SU-DHL-6 (cell line): ENCODE measurements around the gene SNTG2.
"Not testable (repeated sequence)": the region's sequence is repeated elsewhere in the genome, so short reads cannot be mapped to it uniquely, and the experiment has no call there.

Experiments
- EZH2phosphoT487 ChIP-seq: fragments of 200-600 bp; sonication (generic), shearing (Covaris generic); conservative IDR thresholded peaks from 2 replicates; pipeline ENCODE4 v1.6.1; 2018; ENCODE audit warnings: mild to moderate bottlenecking, antibody characterized with exemption, low read length, moderate library complexity, mixed read lengths
- TF ChIP-seq, protein P1 (sequence below): fragments of 200-600 bp; sonication (generic); IDR thresholded peaks from one replicate; pipeline ENCODE4 v1.5.1; 2017; ENCODE audit warnings: antibody characterized with exemption, mild to moderate bottlenecking, low read length, moderate library complexity; ENCODE audit not compliant: insufficient read depth, poor library complexity, severe bottlenecking

DNA sequence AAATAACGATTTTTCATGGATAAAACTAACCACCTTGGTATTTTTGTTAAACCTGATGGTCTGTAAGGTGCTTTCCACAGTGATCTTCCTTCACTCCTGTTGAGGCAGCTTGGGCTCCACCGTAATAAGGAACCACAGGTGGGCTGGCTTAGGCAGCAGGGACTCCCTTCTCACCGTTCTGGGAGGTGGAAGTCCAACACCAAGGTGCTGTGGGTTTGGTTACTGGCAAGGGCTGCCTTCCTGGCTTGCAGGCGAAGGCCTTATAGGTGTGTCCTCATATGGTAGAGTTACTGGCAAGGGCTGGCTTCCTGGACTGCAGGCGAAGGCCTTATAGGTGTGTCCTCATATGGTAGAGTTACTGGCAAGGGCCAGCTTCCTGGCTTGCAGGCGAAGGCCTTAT lies 143.0 kb downstream of the SNTG2 start:
- TF ChIP-seq, protein P1, sequence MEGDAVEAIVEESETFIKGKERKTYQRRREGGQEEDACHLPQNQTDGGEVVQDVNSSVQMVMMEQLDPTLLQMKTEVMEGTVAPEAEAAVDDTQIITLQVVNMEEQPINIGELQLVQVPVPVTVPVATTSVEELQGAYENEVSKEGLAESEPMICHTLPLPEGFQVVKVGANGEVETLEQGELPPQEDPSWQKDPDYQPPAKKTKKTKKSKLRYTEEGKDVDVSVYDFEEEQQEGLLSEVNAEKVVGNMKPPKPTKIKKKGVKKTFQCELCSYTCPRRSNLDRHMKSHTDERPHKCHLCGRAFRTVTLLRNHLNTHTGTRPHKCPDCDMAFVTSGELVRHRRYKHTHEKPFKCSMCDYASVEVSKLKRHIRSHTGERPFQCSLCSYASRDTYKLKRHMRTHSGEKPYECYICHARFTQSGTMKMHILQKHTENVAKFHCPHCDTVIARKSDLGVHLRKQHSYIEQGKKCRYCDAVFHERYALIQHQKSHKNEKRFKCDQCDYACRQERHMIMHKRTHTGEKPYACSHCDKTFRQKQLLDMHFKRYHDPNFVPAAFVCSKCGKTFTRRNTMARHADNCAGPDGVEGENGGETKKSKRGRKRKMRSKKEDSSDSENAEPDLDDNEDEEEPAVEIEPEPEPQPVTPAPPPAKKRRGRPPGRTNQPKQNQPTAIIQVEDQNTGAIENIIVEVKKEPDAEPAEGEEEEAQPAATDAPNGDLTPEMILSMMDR, result not testable (repeated sequence)
- not testable (repeated sequence) for TF ChIP-seq EZH2phosphoT487
